ENCODE results near the gene TSPAN14. TPM values are rescaled to one million over a fixed set of nuclear protein-coding genes. Genes with fewer than 3 reads are reported as not detected.
"Not testable (repeated sequence)": the region's sequence is repeated elsewhere in the genome, so short reads cannot be mapped to it uniquely, and the experiment has no call there.

TSPAN14 gene
- total RNA-seq, 2 donors from 2014 or later = 83.5 to 91.7 TPM

GRCh38 chr10:80477813-80478212 is 23.7 kb downstream of the TSPAN14 start:
- no peak overlapping the region for H3K9ac ChIP-seq (ENCODE audit: low read depth in 2 of 2, low read length in 2 of 2)
- no peaks in the 10 kb centered on the region for H3K9me3 ChIP-seq
- intact Hi-C loops (cut with DNase I) = no loop called here
- no peak overlapping the region for H3K27ac ChIP-seq
- TF ChIP-seq CTCF (IDR thresholded peaks at IDR 0.05) = no peak
- no peak overlapping the region for H3K4me3 ChIP-seq
- no peaks in the 10 kb centered on the region for H3K36me3 ChIP-seq
- H3K4me1 ChIP-seq = peaks cover 4% of the 10 kb centered on the region
- no peaks in the 10 kb centered on the region for H3K27me3 ChIP-seq
- DNase-seq = no peak

- DNase-seq; H3K9me3 ChIP-seq; H3K27ac ChIP-seq; H3K36me3 ChIP-seq; intact Hi-C loops (cut with DNase I); H3K4me1 ChIP-seq; H3K27me3 ChIP-seq; H3K9ac ChIP-seq (ENCODE audit: low read depth in 2 of 2, low read length in 2 of 2); H3K4me3 ChIP-seq: not testable (repeated sequence)
Observed at GRCh38 chr10:80480373-80480772, 26.3 kb downstream of the TSPAN14 start.

GRCh38 chr10:80480852-80481251 is 26.7 kb downstream of the TSPAN14 start:
- Histone ChIP-seq H3K27me3 (no peaks in the 10 kb centered on the region), H3K36me3 (no peaks in the 10 kb centered on the region), H3K4me3 (no peak overlapping the region), H3K4me1 (peaks cover 13% of the 10 kb centered on the region), H3K27ac (no peak overlapping the region), H3K9ac (ENCODE audit: low read depth in 2 of 2, low read length in 2 of 2) (no peak overlapping the region), H3K9me3 (no peaks in the 10 kb centered on the region)
- intact Hi-C loops (cut with DNase I) = no loop called here
- DNase-seq = no peak
- no peak for TF ChIP-seq CTCF (IDR thresholded peaks at IDR 0.05)

GRCh38 chr10:80484243-80484642 is 30.1 kb downstream of the TSPAN14 start:
- Histone ChIP-seq H3K4me1 (peaks cover 21% of the 10 kb centered on the region), H3K4me3 (no peak overlapping the region), H3K36me3 (no peaks in the 10 kb centered on the region), H3K27me3 (no peaks in the 10 kb centered on the region), H3K9me3 (no peaks in the 10 kb centered on the region), H3K9ac (ENCODE audit: low read depth in 2 of 2, low read length in 2 of 2) (no peak overlapping the region), H3K27ac (no peak overlapping the region)
- no peak for TF ChIP-seq CTCF (IDR thresholded peaks at IDR 0.05)
- no peak for DNase-seq
- intact Hi-C loops (cut with DNase I) = no loop called here

DNA sequence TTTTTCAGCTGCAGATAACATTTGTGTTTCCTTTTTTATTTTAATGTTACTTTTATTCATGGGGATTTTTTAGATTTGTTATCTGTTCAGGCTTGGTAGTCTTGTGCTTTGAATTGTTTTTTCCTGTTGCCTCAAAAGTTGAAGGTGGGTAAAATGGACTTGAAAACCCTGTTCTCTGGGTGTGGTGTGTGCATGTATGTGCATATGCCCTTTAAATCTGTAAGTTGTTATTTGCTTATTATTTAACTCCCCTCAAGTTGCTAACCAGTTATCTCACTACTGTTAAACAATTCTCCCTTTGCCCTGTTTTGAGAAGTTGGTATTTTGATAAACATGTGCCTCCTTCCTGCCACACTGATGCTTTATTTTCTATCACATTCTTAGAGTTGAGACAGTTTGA is 30.6 kb downstream of the TSPAN14 start:
- no peak overlapping the region for H3K4me3 ChIP-seq
- no peaks in the 10 kb centered on the region for H3K9me3 ChIP-seq
- intact Hi-C loops (cut with DNase I) = no loop called here
- no peak overlapping the region for H3K27ac ChIP-seq
- H3K9ac ChIP-seq (ENCODE audit: low read depth in 2 of 2, low read length in 2 of 2) = no peak overlapping the region
- H3K36me3 ChIP-seq = no peaks in the 10 kb centered on the region
- TF ChIP-seq CTCF (IDR thresholded peaks at IDR 0.05) = no peak
- H3K4me1 ChIP-seq = peaks cover 21% of the 10 kb centered on the region
- no peak for DNase-seq
- H3K27me3 ChIP-seq = no peaks in the 10 kb centered on the region

- Histone ChIP-seq H3K36me3 (no peaks in the 10 kb centered on the region), H3K9me3 (no peaks in the 10 kb centered on the region), H3K4me3 (no peak overlapping the region), H3K4me1 (peaks cover 21% of the 10 kb centered on the region), H3K27ac (peak overlapping the region; percentile 7), H3K27me3 (no peaks in the 10 kb centered on the region), H3K9ac (ENCODE audit: low read depth in 2 of 2, low read length in 2 of 2) (peak overlapping the region in 1 of 2 donors; percentile 30)
- no peak for DNase-seq
- intact Hi-C loops (cut with DNase I) = no loop called here
- no peak for TF ChIP-seq CTCF (IDR thresholded peaks at IDR 0.05)
Observed at GRCh38 chr10:80485076-80485945, 31.2 kb downstream of the TSPAN14 start.

All from colonic mucosa (tissue), 4 donors.